NCI-H2196 (cell line): ENCODE results near the gene ZCCHC13.
"Not testable (repeated sequence)": the region's sequence is repeated elsewhere in the genome, so short reads cannot be mapped to it uniquely, and the experiment has no call there.

Experiments
- DNase-seq: peaks from one replicate; lab custom pipeline; 2025; ENCODE audit not compliant: unreplicated experiment; lab: John Stamatoyannopoulos, UW

Gene ZCCHC13

DNA sequence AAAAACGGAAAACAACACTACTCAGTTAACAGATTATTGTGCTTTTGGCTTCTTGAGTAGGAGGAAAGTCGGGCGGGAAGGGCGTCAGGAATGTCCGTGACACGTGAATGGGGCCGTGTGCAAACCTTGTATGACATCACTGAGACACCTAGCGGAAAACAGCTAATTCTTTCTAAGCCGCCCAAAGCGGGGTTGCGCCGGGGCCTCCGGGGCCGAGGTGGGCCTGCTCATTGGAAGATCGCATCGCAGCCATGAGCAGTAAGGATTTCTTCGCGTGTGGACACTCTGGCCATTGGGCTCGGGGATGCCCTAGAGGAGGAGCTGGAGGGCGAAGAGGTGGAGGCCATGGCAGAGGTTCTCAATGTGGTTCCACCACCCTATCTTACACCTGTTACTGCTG lies at the start of gene ZCCHC13:
TSS of gene ZCCHC13 (plus strand) at position 165 of the 400 bp plus-strand sequence. CDS start at position 252, 87 bp downstream.
- DNase-seq, result no peak

DNA sequence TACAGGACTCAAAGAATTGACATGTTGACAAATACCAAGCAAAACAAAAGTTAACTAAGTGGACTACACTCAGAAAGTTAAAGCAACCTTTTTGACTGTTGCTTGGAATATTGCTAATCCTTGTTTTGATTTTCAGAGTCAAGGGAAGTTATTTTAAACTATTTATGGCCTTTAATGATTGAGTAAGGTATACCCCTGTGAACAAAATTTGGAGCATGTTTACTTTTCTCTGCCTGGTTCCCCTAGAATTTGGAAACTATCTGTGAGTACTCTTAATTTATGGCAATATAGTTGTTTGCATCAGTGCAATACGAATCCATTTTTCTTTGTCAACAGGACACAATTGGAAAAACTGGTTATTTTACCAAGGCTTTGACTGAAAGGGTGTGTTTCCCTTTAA lies 45.9 kb upstream of the ZCCHC13 start:
- not testable (repeated sequence) for DNase-seq

DNA sequence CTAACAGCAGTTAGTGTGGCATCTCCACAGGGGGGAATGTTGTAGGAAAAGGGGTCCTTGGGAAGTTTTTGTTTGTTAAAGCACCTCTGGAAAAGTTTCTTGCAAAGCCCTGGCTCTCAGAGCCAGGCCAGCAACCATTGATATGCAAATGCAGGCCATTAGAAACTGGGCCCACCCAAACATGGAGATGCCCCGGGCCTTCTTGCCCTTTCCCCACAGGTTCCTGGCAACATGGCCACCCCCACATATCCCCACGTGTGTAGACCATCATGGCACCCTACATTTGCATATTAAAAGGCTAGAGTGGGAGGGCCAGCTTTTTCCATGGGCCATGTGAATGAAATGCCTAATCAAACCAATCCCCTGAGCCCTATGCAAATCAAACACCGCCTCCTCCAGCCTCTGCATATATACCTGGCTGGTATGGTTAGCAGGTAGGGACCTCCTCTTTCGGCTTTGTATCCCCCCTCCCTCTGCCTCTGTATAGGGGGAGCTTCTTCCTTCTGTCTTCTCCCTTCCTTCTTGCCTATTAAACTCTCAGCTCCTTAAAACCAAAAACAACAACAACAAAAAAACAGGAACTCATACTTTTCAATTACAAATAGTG lies 44.0 kb upstream of the ZCCHC13 start:
- DNase-seq, result no peak

DNA sequence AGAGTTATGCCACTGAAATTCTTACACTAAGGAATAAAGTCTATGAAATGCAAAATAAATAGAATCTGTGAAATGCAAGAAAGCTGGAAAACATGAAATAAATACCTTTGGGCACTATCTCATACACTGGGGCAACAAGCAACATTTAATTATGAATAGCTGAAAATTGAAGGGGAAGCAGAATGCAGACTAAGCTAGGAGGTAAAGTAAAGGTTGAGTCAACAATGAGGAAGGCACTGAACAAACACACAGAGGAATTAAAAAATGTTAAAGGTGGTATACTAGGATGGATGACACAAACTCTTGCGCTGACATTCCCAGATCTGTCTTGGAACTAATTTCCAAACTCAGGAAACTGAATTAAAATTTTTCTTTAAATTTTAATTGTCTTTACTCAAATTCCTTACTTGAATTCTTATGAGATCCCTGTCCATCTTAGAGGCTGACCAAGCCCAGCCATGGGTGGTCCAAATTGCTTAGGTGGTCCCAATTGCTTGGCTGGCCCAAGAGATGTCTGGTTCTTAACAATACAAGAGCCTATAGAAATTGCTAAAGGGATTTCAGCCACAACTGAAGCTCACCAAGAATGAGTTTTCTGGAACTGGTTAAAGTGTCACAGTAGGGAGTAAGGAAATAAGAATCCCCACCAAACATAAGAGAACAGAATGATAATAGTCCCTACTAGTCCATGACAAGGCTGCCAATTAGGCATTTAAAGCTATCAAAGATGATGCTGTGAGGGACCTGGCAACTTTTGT lies 41.3 kb upstream of the ZCCHC13 start:
- no peak for DNase-seq

DNA sequence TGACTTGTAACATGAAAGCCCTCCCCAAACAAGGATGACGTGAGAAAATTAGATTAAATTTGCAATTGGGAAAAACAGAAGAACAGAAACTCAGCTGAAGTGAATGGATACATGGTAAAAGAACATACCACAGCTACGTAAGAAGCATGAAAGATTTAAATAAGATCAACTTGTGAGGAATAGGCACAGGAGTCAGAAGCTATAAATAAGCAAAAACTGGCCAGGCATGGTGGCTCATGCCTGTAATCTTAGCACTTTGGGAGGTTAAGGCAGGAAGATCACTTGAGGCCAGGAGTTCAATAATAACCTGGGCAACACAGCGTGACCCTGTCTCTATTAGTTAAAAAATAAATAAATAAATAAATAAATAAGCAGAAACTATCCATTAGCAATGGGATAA lies 33.6 kb upstream of the ZCCHC13 start:
- DNase-seq, result no peak

DNA sequence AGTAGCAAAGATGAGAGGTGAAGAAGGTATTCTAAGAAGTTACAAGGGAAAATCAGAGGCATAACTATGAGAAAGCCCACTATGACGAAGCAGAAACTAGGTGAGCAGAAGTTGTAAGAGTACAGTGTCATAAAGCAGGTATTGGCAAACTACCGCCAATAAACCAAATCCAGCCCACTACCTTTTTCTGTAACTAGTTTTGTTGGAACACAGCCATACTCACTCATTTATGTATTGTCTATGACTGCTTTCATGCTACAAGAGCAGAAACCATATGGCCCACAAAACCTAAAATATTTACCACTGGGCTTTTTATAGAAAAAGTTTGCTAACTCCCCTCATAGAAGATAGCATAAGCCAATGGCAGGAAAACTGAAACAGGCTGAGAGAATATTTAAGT lies 31.8 kb upstream of the ZCCHC13 start:
- DNase-seq, result no peak

DNA sequence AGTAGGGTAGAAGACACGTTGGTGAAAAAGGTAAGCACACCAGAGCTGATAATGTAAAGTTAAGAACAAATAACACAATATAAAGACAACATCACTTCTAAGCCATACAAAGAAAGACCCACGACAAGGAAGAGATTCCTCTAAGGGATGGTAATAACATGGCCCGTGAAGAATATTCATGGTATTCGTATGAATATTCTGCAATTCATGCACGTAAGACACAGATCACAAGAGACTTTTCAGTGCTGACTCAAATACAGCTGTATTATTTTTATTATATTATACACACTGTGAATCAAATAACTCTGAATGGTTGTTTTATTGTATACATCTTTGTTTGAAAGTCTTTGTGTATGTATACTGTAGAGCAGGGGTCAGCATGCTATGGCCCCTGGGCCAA lies 29.5 kb upstream of the ZCCHC13 start:
- no peak for DNase-seq

DNA sequence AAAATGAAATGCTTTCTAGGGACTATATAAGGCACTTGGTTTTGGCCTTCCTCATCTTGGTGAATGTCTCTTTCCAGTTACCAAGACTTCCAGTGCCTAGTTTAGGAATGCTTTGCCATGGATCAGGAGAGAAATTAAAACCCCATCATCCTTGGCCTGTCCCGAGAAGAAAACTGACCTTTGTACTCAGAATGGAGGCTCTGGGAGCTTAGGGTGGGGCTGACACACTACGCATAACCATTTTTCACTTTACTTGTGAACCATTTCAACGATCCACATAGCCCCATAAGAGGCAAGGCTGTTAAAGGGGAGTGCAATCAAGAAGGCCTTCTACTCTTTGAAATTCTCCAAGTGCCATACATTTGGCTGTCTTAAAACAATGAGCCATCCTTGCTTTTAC lies 26.7 kb upstream of the ZCCHC13 start:
- DNase-seq, result no peak

DNA sequence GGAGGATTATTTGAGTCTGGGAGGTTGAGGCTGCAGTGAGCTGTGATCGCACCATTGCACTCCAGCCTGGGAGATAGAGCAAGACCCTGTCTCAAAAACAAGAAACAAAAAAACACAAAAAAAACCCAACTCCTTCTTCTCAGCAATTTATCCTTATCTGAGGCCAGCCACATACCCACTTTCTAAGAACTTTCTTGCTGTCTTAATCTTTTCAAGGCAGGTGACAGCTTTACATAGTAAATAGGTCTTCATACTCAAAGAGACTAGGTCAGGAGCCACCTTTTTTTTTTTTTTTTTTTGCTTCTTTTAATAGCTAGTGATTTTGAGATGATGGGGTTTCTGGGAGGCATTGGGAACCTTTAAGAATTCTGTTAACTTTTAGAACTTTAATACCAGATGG lies 26.1 kb upstream of the ZCCHC13 start:
- no peak for DNase-seq

DNA sequence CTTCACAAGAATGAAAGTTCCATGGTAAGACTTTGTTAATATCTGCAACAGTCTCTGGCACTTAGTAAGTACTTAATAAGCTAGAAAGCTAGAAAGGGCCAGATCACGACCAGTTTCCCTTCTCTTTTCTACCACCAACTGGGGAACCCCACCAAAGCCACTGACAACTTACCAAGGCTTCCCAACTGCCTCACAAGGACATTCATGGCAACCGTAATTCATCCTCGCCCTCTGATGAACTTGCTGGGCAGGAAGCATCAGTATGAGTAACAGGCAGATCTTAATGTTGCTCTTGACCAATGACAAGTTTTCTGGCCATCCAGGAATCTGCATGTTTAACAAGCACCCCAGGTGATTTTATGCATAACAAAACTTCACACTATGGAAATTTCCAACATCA lies 23.2 kb upstream of the ZCCHC13 start:
- no peak for DNase-seq

DNA sequence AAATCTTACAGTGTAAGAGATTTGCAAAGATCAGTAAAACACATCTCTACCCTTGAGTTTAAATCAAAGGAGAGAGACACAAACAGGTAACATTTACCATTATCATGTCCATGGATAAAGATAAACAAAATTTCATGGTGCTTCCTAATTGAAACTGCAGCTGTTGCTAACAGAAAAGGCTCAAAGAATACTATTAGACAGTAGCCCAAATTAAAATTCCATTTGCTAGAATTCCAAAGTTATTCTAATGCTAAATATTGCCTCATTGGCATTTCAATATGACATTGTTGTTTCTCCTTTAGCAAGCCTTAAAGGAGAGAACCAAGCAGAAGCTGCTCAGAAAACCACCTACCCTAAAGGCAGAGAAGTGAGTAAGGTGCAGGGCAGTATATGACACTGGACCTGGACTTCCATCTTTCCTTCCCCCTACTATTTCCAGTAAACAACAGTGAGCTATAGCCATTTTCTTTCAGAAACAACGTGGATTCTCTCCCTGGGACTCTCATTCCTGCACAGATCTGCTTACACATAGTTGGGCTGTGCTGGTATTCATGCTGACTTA lies 19.5 kb upstream of the ZCCHC13 start:
- no peak for DNase-seq

DNA sequence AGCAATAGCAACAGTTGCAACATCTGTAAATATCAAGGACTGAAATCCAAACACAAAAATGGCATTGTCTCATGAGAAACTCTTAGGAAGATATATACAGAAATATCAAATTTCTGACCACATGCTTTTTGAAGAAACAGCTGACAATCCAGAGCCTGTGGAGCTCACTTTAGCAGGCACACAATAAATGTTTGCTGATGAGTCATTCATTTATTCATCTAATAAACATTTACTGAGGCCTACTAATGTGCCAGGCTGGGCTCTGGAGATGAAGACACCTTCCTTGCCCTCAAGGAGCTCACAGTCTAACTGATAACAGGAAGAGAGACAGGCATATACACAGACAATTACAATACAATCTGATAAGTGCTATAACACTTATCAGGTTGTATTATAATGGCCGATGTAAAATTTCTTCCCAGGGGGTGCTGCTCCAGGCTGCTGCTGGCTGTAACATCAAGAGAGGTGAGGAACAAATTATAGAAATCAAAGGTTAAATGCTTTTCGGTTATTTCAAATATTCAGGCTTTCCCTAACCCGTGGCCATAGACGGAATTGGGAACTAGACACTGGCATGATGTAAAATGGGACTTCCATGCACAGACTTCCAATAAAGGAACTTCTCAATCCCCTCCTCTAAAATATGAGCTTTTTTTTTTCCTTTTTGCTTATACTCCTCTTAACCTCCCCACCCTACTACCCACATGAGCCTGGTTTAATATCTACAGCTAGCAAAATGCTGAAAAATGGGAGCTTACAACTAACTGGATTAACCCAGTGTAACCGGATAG lies 16.8 kb upstream of the ZCCHC13 start:
- no peak for DNase-seq

DNA sequence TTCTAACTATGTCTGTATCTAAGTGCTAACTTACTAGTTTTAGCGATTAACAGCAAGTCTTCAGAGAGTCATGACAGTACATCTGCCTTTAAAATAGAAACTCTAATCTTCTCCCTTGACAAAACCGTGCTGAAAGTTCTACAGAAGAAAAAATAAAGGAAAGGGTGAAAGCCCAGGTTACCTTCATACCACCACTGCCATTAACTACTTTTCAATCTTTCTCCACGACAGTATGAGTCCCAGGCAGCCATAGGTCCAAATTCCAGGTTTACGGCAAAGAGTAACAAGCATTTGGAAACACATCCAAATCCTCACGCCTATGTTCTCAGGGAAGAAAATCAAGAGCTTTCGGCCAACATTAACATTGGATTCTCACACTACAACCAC lies 12.4 kb upstream of the ZCCHC13 start:
- no peak for DNase-seq

DNA sequence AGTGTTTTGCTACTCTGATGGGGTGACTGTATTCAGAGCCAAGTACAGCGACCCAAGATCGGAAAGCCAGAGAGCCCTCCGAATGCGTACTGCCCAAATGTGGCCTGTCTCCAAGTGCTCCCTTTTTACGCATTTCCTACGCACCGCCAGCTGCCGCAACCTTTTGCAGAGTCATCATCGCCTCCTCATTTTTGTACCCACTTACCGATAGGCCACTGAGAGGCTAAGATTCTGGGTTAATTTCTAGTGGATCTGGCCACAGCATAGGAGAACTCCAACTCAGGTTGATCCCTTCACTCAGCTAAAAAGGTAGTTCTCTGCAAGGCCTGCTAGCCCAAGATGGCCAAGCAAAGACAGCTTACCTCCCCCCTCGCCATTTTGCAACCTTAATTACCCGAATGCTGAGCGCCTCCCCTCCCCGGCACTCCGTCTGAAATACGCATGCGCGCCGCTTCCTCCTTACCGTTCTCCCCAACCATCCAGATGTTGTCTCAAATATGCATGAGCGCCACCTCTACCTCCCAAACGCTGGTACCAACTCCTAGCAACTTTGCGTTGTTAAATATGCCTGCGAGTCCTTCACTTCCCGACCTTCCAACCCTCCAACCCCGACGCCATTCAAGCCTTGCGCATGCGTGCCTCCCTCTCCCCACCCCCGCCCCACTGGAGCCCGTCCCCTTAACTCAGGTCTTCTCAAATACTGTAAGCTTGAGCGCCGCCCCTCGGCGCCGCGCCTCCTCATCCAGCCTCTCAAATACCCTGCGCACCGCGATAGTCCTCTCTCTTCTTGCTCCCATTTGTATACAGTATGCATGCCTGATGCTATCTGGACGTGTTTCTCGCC lies 11.8 kb upstream of the ZCCHC13 start:
- DNase-seq, result peak; percentile 82

DNA sequence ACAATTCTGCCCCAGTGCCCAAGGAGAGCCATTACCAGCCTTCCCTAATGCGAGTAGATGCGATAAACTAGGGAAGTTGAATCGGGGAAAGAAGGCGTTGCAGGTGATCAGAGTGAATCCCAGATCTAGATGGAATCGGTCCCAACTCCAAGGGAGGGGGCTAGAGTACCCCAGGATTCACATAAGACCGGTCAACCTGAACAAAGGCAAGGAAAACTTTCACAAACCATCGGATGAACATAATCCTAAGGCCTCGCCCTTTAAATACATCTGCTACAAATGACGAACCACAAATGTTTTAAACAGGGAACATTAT lies 11.2 kb upstream of the ZCCHC13 start:
- no peak for DNase-seq

DNA sequence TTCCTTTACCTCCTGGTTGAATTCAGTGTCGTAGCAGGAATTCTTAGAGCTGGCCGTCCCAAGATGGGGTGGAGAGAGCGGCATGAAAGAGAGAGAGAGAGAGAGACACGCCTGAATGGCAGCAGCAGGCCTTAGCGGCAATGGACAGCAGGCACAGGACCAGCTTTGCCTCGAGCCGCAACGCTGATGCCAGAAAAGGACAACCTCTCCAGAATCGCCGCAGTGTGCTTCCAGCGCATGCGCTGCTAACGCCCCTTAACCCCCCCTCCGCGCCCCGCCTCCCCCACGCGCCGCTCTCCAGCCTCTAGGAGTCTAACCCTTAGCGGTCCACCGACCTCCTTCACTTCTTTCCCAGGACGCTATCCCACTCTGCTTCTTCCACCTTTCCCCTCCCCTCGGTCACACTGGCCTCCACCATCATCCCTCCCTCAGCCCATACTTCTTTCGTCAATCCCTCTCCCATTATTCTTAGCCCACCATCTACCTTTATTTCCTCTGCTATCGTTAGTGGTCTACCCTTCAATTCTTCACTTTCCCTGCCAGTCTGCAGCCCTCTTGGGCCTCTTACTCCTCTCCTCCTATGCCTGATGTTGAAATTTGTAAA lies 10.5 kb upstream of the ZCCHC13 start:
- peak; percentile 54 for DNase-seq

DNA sequence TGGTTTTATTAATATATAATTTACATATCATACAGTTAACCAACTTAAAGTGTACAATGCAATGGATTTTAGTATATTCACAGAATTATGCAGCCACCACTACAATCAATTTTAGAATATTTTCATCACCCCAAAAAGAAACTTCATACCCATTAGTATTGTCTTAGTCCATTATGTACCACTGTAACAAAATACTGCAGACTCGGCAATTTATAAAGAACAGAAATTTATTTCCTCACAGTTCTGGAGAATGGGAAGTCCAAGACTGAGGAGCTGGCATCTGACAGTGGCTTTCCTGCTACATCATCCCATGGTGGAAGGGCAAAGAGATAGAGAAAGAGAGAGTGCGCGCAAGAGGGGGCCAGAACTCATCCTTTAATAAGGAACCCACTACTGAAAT lies 8.9 kb upstream of the ZCCHC13 start:
- no peak for DNase-seq

DNA sequence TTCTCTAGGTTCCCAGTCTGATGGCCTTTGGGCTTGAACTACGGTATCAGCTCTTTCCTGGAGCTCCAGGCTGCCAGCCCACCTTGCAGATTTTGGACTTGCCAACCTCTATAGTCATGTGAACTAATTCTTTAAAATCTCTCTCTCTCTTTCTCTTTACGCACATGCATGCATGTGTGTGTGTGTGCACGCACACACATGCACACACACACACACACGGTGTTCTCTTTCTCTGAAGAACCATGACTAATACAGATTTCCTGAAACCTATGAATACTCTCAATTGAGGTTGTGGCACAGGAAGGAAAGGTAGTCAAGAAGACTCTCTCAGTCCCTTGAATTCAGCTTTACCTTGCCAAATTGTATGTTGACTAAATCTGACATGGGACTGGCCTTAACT lies 6.2 kb upstream of the ZCCHC13 start:
- no peak for DNase-seq

DNA sequence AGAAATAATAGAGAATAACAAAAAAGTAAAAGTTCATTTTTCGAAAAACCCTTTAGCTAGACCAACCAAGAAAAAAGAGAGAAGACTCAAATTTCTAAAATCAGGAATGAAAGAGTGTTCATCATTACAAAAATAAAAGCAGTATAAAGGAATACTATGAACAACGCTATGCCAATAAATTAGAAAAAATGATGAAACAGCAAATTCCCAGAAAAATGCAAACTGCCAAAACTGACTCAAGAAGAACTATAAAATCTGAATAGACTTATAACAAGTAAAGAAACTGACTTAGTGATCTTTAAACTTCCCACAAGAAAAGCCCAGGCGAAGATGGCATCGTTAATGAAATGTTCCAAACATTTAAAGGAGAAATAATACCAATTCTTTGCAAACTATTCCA lies 3.1 kb upstream of the ZCCHC13 start:
- no peak for DNase-seq

DNA sequence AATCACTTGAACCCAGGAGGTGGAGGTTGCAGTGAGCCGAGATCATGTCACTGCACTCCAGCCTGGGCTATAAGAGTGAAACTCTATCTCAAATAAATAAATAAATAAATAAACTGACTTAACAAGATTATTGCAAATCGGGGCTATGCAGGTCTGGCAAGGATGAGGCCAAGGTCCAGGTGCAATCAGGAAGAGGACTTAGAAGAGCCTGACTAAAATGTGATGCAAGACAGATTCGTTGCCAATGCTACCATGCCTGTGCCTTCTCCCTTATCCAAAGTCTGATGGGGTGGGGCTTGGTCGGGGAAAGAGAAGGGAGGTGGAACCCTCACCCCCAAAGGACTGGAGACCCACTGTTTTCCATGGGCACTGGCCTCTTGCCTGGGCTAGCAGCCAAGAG lies 14.7 kb downstream of the ZCCHC13 start:
- DNase-seq, result no peak

DNA sequence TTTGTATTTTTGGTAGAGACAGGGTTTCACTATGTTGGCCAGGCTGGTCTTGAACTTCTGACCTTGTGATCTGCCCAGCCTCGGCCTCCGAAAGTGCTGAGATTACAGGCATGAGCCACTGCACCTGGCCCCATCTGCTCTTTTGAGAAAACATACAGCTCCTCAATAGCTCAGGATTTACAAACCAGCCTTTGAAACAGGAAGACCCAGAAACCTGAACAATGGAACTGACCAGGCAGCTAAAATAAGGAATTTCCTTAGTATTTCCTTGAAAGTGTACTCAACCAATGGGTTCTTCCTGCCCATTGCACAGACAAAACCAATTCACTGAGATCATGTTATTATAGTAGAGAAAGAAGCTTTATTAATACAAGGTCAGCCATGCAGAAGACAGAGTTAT lies 15.3 kb downstream of the ZCCHC13 start:
- DNase-seq, result not testable (repeated sequence)
